Naive thymus-derived CD4-positive, alpha-beta T cell (primary cell): ENCODE data around the gene HACD2. TPM values are rescaled to one million over a fixed set of nuclear protein-coding genes. Genes with fewer than 3 reads are reported as not detected.
"Not testable (repeated sequence)": the region's sequence is repeated elsewhere in the genome, so short reads cannot be mapped to it uniquely, and the experiment has no call there.

Experiments
- ATAC-seq: fragments of 150-1000 bp; cut with Tn5 transposase; 2 replicates; pipeline ENCODE4 v1.10.0; 2021; ENCODE audit warnings: mild to moderate bottlenecking, moderate library complexity
- CTCF ChIA-PET: fragments of 350-600 bp; sonication (Branson Sonifier 250); formaldehyde crosslinking; loops from one replicate; lab custom pipeline; 2021; ENCODE audit warnings: antibody characterized with exemption; lab: Charles Lee
- POLR2A ChIA-PET: fragments of 350-600 bp; sonication (Branson Sonifier 250); formaldehyde crosslinking; loops from one replicate; lab custom pipeline; 2021; ENCODE audit warnings: antibody characterized with exemption, inconsistent platforms; lab: Charles Lee
- DNase-seq, 9 donors: peaks; one replicate each; pipeline versions ENCODE4 v3.0.0 to v3.0.0-alpha.2; 2020 to 2022; ENCODE audit warnings: mixed read lengths in 1 of 9
- H3K27ac ChIP-seq: one replicate; pipeline ENCODE4 v1.7.0; 2013; ENCODE audit warnings: mild to moderate bottlenecking, low read depth, low read length, moderate library complexity
- H3K27me3 ChIP-seq, 2 donors: one replicate each; pipeline ENCODE4 v1.7.0; 2013; ENCODE audit warnings: low read length in 2 of 2, mild to moderate bottlenecking in 2 of 2, moderate library complexity in 2 of 2; ENCODE audit not compliant: control insufficient read depth in 2 of 2, insufficient read depth in 2 of 2
- H3K36me3 ChIP-seq, 3 experiments: 1 replicate in 2 of 3; 2 replicates in 1 of 3; pipeline ENCODE4 v1.7.0; 2013; ENCODE audit warnings: low read length in 3 of 3, mild to moderate bottlenecking in 3 of 3, moderate library complexity in 1 of 3; ENCODE audit not compliant: insufficient read depth in 3 of 3, control insufficient read depth in 2 of 3
- H3K4me1 ChIP-seq, 2 donors: one replicate each; pipeline ENCODE4 v1.7.0; 2013; ENCODE audit warnings: low read length in 2 of 2, mild to moderate bottlenecking in 2 of 2, moderate library complexity in 1 of 2; ENCODE audit not compliant: control insufficient read depth in 2 of 2, insufficient read depth in 2 of 2
- H3K4me3 ChIP-seq: 2 replicates; pipeline ENCODE4 v1.7.0; 2013; ENCODE audit warnings: mild to moderate bottlenecking, low read length
- H3K9me3 ChIP-seq, 3 experiments: 1 replicate in 2 of 3; 2 replicates in 1 of 3; pipeline ENCODE4 v1.7.0; 2013; ENCODE audit warnings: low read length in 3 of 3; ENCODE audit not compliant: control insufficient read depth in 2 of 3
- H3K27ac Mint-ChIP-seq, 9 donors: one replicate each; pipeline ENCODE4 v1.8.0; 2020 to 2022; ENCODE audit warnings: mixed read lengths in 9 of 9, mild to moderate bottlenecking in 8 of 9, moderate library complexity in 5 of 9, inconsistent platforms in 2 of 9
- H3K27me3 Mint-ChIP-seq, 5 donors: one replicate each; pipeline ENCODE4 v1.8.0; 2021 to 2022; ENCODE audit warnings: mixed read lengths in 5 of 5, mild to moderate bottlenecking in 1 of 5
- H3K36me3 Mint-ChIP-seq, 5 donors: one replicate each; pipeline ENCODE4 v1.8.0; 2020 to 2022; ENCODE audit warnings: mixed read lengths in 5 of 5, mild to moderate bottlenecking in 3 of 5, inconsistent platforms in 1 of 5
- H3K4me1 Mint-ChIP-seq, 7 donors: one replicate each; pipeline ENCODE4 v1.8.0; 2020 to 2022; ENCODE audit warnings: mixed read lengths in 7 of 7, mild to moderate bottlenecking in 3 of 7, inconsistent platforms in 1 of 7
- H3K4me3 Mint-ChIP-seq, 10 donors: one replicate each; pipeline ENCODE4 v1.8.0; 2020 to 2022; ENCODE audit warnings: mild to moderate bottlenecking in 10 of 10, mixed read lengths in 10 of 10, moderate library complexity in 6 of 10, inconsistent platforms in 2 of 10
- H3K9me3 Mint-ChIP-seq, 11 donors: one replicate each; pipeline ENCODE4 v1.8.0; 2020 to 2022; ENCODE audit warnings: mixed read lengths in 11 of 11, mild to moderate bottlenecking in 4 of 11, inconsistent platforms in 1 of 11, moderate library complexity in 1 of 11
- intact Hi-C, 2 donors: fragments of 100-400 bp; cut with micrococcal nuclease; formaldehyde crosslinking; loops; one replicate each; pipeline ENCODE4 v1.15.1; 2023
- polyA plus RNA-seq, 2 donors: library from polyadenylated mRNA; unstranded; fragments of 300-500 nt; fragmentation: Illumina TruSeq; gene quantifications; one replicate each; pipeline ENCODE4 v1.2.3, GENCODE V29; 2021
- total RNA-seq, 6 experiments: library from RNA in 5 of 6; stranded (reverse) in 5 of 6; gene quantifications; 1 replicate in 5 of 6; 2 replicates in 1 of 6; pipeline ENCODE4 v1.2.3 and lab custom pipeline; 2021 to 2026

HACD2 gene
- total and polyA plus RNA-seq, 7 experiments from 2014 or later: 14.7 to 28.3 (median 19.8) TPM

- DNase-seq (no peak), ATAC-seq (no peak)
- H3K9me3 ChIP-seq: no peaks in the 10 kb centered on the region
- no peaks in the 10 kb centered on the region for H3K9me3 Mint-ChIP-seq
- intact Hi-C loops: no loop called here
- POLR2A ChIA-PET: no interaction called here
- CTCF ChIA-PET: no interaction called here
- H3K36me3 ChIP-seq: peaks cover 0 to 10% (median 0%) of the 10 kb centered on the region in 3 experiments
- no peaks in the 10 kb centered on the region for H3K27me3 ChIP-seq
- no peak overlapping the region for H3K4me3 ChIP-seq
- no peak overlapping the region for H3K27ac ChIP-seq
- H3K27me3 Mint-ChIP-seq: no peaks in the 10 kb centered on the region
- peaks cover 0 to 10% (median 3%) of the 10 kb centered on the region in 7 donors for H3K4me1 Mint-ChIP-seq
- no peak overlapping the region for H3K4me3 Mint-ChIP-seq
- H3K27ac Mint-ChIP-seq: no peak overlapping the region
- no peaks in the 10 kb centered on the region for H3K4me1 ChIP-seq
- H3K36me3 Mint-ChIP-seq: peaks cover 0 to 25% (median 21%) of the 10 kb centered on the region in 5 donors
Measured at GRCh38 chr3:123613543-123613942, 28.7 kb upstream of the HACD2 start.

- H3K4me3 Mint-ChIP-seq, H3K27ac Mint-ChIP-seq, ATAC-seq, H3K27me3 ChIP-seq, H3K4me3 ChIP-seq, H3K36me3 ChIP-seq, CTCF ChIA-PET, H3K27me3 Mint-ChIP-seq, POLR2A ChIA-PET, H3K9me3 ChIP-seq, intact Hi-C loops, DNase-seq, H3K27ac ChIP-seq, H3K9me3 Mint-ChIP-seq, H3K4me1 ChIP-seq: not testable (repeated sequence)
- Mint-ChIP-seq H3K36me3 (peaks cover 0 to 25% (median 25%) of the 10 kb centered on the region in 5 donors), H3K4me1 (peaks cover 0 to 13% (median 3%) of the 10 kb centered on the region in 7 donors)
Measured at GRCh38 chr3:123611674-123612073, 26.8 kb upstream of the HACD2 start.

- Mint-ChIP-seq H3K4me3 (no peak overlapping the region), H3K27me3 (no peaks in the 10 kb centered on the region), H3K4me1 (peaks cover 0 to 19% (median 3%) of the 10 kb centered on the region in 7 donors), H3K36me3 (peaks cover 0 to 25% (median 25%) of the 10 kb centered on the region in 5 donors), H3K9me3 (no peaks in the 10 kb centered on the region), H3K27ac (no peak overlapping the region)
- intact Hi-C loops: no loop called here
- CTCF ChIA-PET: no interaction called here
- DNase-seq: no peak
- no peaks in the 10 kb centered on the region for H3K27me3 ChIP-seq
- no peak overlapping the region for H3K27ac ChIP-seq
- H3K4me1 ChIP-seq: no peaks in the 10 kb centered on the region
- no peaks in the 10 kb centered on the region for H3K9me3 ChIP-seq
- H3K36me3 ChIP-seq: peaks cover 0 to 10% (median 0%) of the 10 kb centered on the region in 3 experiments
- no peak overlapping the region for H3K4me3 ChIP-seq
- POLR2A ChIA-PET: no interaction called here
- no peak for ATAC-seq
Measured at GRCh38 chr3:123611082-123611481, 26.2 kb upstream of the HACD2 start.

- DNase-seq: no peak
- H3K27me3 Mint-ChIP-seq: no peaks in the 10 kb centered on the region
- intact Hi-C loops: no loop called here
- H3K27ac ChIP-seq: no peak overlapping the region
- peaks cover 0 to 10% (median 0%) of the 10 kb centered on the region in 3 experiments for H3K36me3 ChIP-seq
- H3K4me3 ChIP-seq: no peak overlapping the region
- ChIA-PET CTCF (no interaction called here), POLR2A (no interaction called here)
- no peaks in the 10 kb centered on the region for H3K9me3 ChIP-seq
- no peaks in the 10 kb centered on the region for H3K27me3 ChIP-seq
- no peak overlapping the region for H3K4me3 Mint-ChIP-seq
- no peaks in the 10 kb centered on the region for H3K4me1 ChIP-seq
- no peaks in the 10 kb centered on the region for H3K9me3 Mint-ChIP-seq
- H3K4me1 Mint-ChIP-seq: peaks cover 0 to 21% (median 3%) of the 10 kb centered on the region in 7 donors
- no peak overlapping the region for H3K27ac Mint-ChIP-seq
- H3K36me3 Mint-ChIP-seq: peaks cover 0 to 25% (median 25%) of the 10 kb centered on the region in 5 donors
- ATAC-seq: no peak
Measured at GRCh38 chr3:123610331-123610730, 25.5 kb upstream of the HACD2 start.

- peaks cover 0 to 21% (median 3%) of the 10 kb centered on the region in 7 donors for H3K4me1 Mint-ChIP-seq
- no peaks in the 10 kb centered on the region for H3K27me3 Mint-ChIP-seq
- peaks cover 0 to 26% (median 23%) of the 10 kb centered on the region in 5 donors for H3K36me3 Mint-ChIP-seq
- Histone ChIP-seq H3K36me3 (peaks cover 0 to 10% (median 0%) of the 10 kb centered on the region in 3 experiments), H3K27ac (no peak overlapping the region), H3K27me3 (no peaks in the 10 kb centered on the region), H3K4me1 (no peaks in the 10 kb centered on the region), H3K4me3 (no peak overlapping the region), H3K9me3 (no peaks in the 10 kb centered on the region)
- H3K9me3 Mint-ChIP-seq: no peaks in the 10 kb centered on the region
- CTCF ChIA-PET: no interaction called here
- intact Hi-C loops: no loop called here
- DNase-seq (no peak), ATAC-seq (no peak)
- H3K27ac Mint-ChIP-seq: no peak overlapping the region
- POLR2A ChIA-PET: no interaction called here
- no peak overlapping the region for H3K4me3 Mint-ChIP-seq
Measured at GRCh38 chr3:123609063-123609462, 24.2 kb upstream of the HACD2 start.

- H3K9me3 Mint-ChIP-seq: no peaks in the 10 kb centered on the region
- ChIA-PET CTCF (no interaction called here), POLR2A (no interaction called here)
- H3K4me1 Mint-ChIP-seq: peaks cover 0 to 21% (median 3%) of the 10 kb centered on the region in 7 donors
- no peaks in the 10 kb centered on the region for H3K27me3 Mint-ChIP-seq
- H3K9me3 ChIP-seq: no peaks in the 10 kb centered on the region
- intact Hi-C loops: no loop called here
- H3K4me1 ChIP-seq: no peaks in the 10 kb centered on the region
- H3K27ac Mint-ChIP-seq: no peak overlapping the region
- H3K36me3 Mint-ChIP-seq: peaks cover 0 to 24% (median 17%) of the 10 kb centered on the region in 5 donors
- DNase-seq (no peak), ATAC-seq (no peak)
- no peak overlapping the region for H3K4me3 Mint-ChIP-seq
- H3K4me3 ChIP-seq: no peak overlapping the region
- no peak overlapping the region for H3K27ac ChIP-seq
- H3K36me3 ChIP-seq: peaks cover 0 to 4% (median 0%) of the 10 kb centered on the region in 3 experiments
- H3K27me3 ChIP-seq: no peaks in the 10 kb centered on the region
Measured at GRCh38 chr3:123608263-123608937, 23.5 kb upstream of the HACD2 start.

GRCh38 chr3:123606527-123606926, 21.7 kb upstream of the HACD2 start:
- CTCF ChIA-PET: no interaction called here
- ATAC-seq: no peak
- H3K9me3 ChIP-seq: no peaks in the 10 kb centered on the region
- H3K36me3 ChIP-seq: no peaks in the 10 kb centered on the region
- intact Hi-C loops: no loop called here
- no peak overlapping the region for H3K4me3 Mint-ChIP-seq
- H3K9me3 Mint-ChIP-seq: no peaks in the 10 kb centered on the region
- POLR2A ChIA-PET: no interaction called here
- peaks cover 0 to 20% (median 9%) of the 10 kb centered on the region in 5 donors for H3K36me3 Mint-ChIP-seq
- no peaks in the 10 kb centered on the region for H3K4me1 ChIP-seq
- peaks cover 0 to 21% (median 3%) of the 10 kb centered on the region in 7 donors for H3K4me1 Mint-ChIP-seq
- H3K27ac ChIP-seq: no peak overlapping the region
- no peaks in the 10 kb centered on the region for H3K27me3 Mint-ChIP-seq
- H3K27ac Mint-ChIP-seq: no peak overlapping the region
- no peak for DNase-seq
- H3K4me3 ChIP-seq: no peak overlapping the region
- H3K27me3 ChIP-seq: no peaks in the 10 kb centered on the region
